Measurements from ENCODE around the gene PLCL1.

Gene PLCL1

GRCh38 chr2:198073253-198073652, 268.9 kb downstream of the PLCL1 start:
- Histone ChIP-seq H3K27ac (ENCODE audit: low read depth, low read length, poor library complexity, severe bottlenecking) (no peak overlapping the region), H3K9me2 (ENCODE audit: low read depth, low read length) (no peaks in the 10 kb centered on the region), H3K4me2 (ENCODE audit: low read length) (no peak overlapping the region), H3K4me3 (ENCODE audit: low read depth, low read length, poor library complexity, severe bottlenecking) (no peak overlapping the region), H4K20me1 (ENCODE audit: insufficient read depth, low read length) (no peaks in the 10 kb centered on the region), H3K4me1 (ENCODE audit: insufficient read depth, low read length, severe bottlenecking) (no peaks in the 10 kb centered on the region), H3K27me3 (ENCODE audit: insufficient read depth, low read length) (no peaks in the 10 kb centered on the region), H3K79me2 (ENCODE audit: insufficient read depth, low read length) (no peaks in the 10 kb centered on the region), H3F3A (ENCODE audit: insufficient read depth, low read length) (no peaks in the 10 kb centered on the region), H2AFZ (ENCODE audit: low read length) (no peak overlapping the region), H3K9ac (ENCODE audit: low read length) (no peak overlapping the region), H3K9me3 (ENCODE audit: low read length) (no peaks in the 10 kb centered on the region), H3K36me3 (ENCODE audit: insufficient read depth, low read length) (no peaks in the 10 kb centered on the region)
- no peak for TF ChIP-seq CTCF (IDR thresholded peaks at IDR 0.05; ENCODE audit: low read length)
- TF ChIP-seq EZH2 (IDR thresholded peaks at IDR 0.05; ENCODE audit: borderline replicate concordance, low read length) = no peak

GRCh38 chr2:198077477-198077876, 273.1 kb downstream of the PLCL1 start:
- no peaks in the 10 kb centered on the region for H3K79me2 ChIP-seq (ENCODE audit: insufficient read depth, low read length)
- no peak overlapping the region for H3K4me2 ChIP-seq (ENCODE audit: low read length)
- no peak overlapping the region for H3K9ac ChIP-seq (ENCODE audit: low read length)
- H4K20me1 ChIP-seq (ENCODE audit: insufficient read depth, low read length) = no peaks in the 10 kb centered on the region
- TF ChIP-seq EZH2 (IDR thresholded peaks at IDR 0.05; ENCODE audit: borderline replicate concordance, low read length) = no peak
- TF ChIP-seq CTCF (IDR thresholded peaks at IDR 0.05; ENCODE audit: low read length) = no peak
- H3K27me3 ChIP-seq (ENCODE audit: insufficient read depth, low read length) = no peaks in the 10 kb centered on the region
- H3F3A ChIP-seq (ENCODE audit: insufficient read depth, low read length) = no peaks in the 10 kb centered on the region
- H3K9me3 ChIP-seq (ENCODE audit: low read length) = no peaks in the 10 kb centered on the region
- H3K27ac ChIP-seq (ENCODE audit: low read depth, low read length, poor library complexity, severe bottlenecking) = no peak overlapping the region
- no peaks in the 10 kb centered on the region for H3K4me1 ChIP-seq (ENCODE audit: insufficient read depth, low read length, severe bottlenecking)
- H3K36me3 ChIP-seq (ENCODE audit: insufficient read depth, low read length) = no peaks in the 10 kb centered on the region
- H2AFZ ChIP-seq (ENCODE audit: low read length) = no peak overlapping the region
- no peaks in the 10 kb centered on the region for H3K9me2 ChIP-seq (ENCODE audit: low read depth, low read length)
- no peak overlapping the region for H3K4me3 ChIP-seq (ENCODE audit: low read depth, low read length, poor library complexity, severe bottlenecking)

- TF ChIP-seq EZH2 (IDR thresholded peaks at IDR 0.05; ENCODE audit: borderline replicate concordance, low read length) (no peak), CTCF (IDR thresholded peaks at IDR 0.05; ENCODE audit: low read length) (no peak)
- H3K4me3 ChIP-seq (ENCODE audit: low read depth, low read length, poor library complexity, severe bottlenecking) = no peak overlapping the region
- H3F3A ChIP-seq (ENCODE audit: insufficient read depth, low read length) = no peaks in the 10 kb centered on the region
- H3K9ac ChIP-seq (ENCODE audit: low read length) = no peak overlapping the region
- H2AFZ ChIP-seq (ENCODE audit: low read length) = no peak overlapping the region
- no peaks in the 10 kb centered on the region for H3K27me3 ChIP-seq (ENCODE audit: insufficient read depth, low read length)
- no peaks in the 10 kb centered on the region for H3K36me3 ChIP-seq (ENCODE audit: insufficient read depth, low read length)
- H4K20me1 ChIP-seq (ENCODE audit: insufficient read depth, low read length) = no peaks in the 10 kb centered on the region
- H3K4me2 ChIP-seq (ENCODE audit: low read length) = no peak overlapping the region
- H3K27ac ChIP-seq (ENCODE audit: low read depth, low read length, poor library complexity, severe bottlenecking) = no peak overlapping the region
- no peaks in the 10 kb centered on the region for H3K4me1 ChIP-seq (ENCODE audit: insufficient read depth, low read length, severe bottlenecking)
- H3K9me2 ChIP-seq (ENCODE audit: low read depth, low read length) = no peaks in the 10 kb centered on the region
- no peaks in the 10 kb centered on the region for H3K79me2 ChIP-seq (ENCODE audit: insufficient read depth, low read length)
- H3K9me3 ChIP-seq (ENCODE audit: low read length) = no peaks in the 10 kb centered on the region
Measured at GRCh38 chr2:198080879-198081765, 276.7 kb downstream of the PLCL1 start.
